ENCODE measurements around the gene TRIO.

Gene TRIO

GRCh38 chr5:14143841-14144585, 871 bp downstream of the TRIO start (continued):
- TF ChIP-seq ELK4 (IDR thresholded peaks at IDR 0.05; ENCODE audit: borderline replicate concordance, low read depth, low read length) (no peak), AEBP2 (tag by site-specific recombination; IDR thresholded peaks at IDR 0.05; ENCODE audit: borderline replicate concordance) (no peak), ZNF394 (tag by site-specific recombination; IDR thresholded peaks at IDR 0.05; ENCODE audit: borderline replicate concordance) (no peak), HOXA7 (CRISPR knock-in tag; IDR thresholded peaks at IDR 0.05; ENCODE audit: borderline replicate concordance) (no peak), KLF10 (tag by site-specific recombination; IDR thresholded peaks at IDR 0.05) (no peak), MZF1 (tag by site-specific recombination; IDR thresholded peaks at IDR 0.05; ENCODE audit: borderline replicate concordance) (no peak; the same call in 1 of the 2 replicates), ZNF274 (IDR thresholded peaks at IDR 0.05; ENCODE audit: low read length) (no peak), ZNF274 (tag by site-specific recombination; IDR thresholded peaks at IDR 0.05; ENCODE audit: borderline replicate concordance) (no peak), SP3 (tag by site-specific recombination; IDR thresholded peaks at IDR 0.05) (no peak; the same call in 1 of the 2 replicates), ZSCAN4 (tag by site-specific recombination; IDR thresholded peaks at IDR 0.05) (0 out of 2 replicates have a peak, but pooled peaks have one; percentile 38), ZNF501 (tag by site-specific recombination; IDR thresholded peaks at IDR 0.05) (no peak), ZNF768 (tag by site-specific recombination; IDR thresholded peaks at IDR 0.05) (no peak), KLF16 (tag by site-specific recombination; IDR thresholded peaks at IDR 0.05) (0 out of 2 replicates have a peak, but pooled peaks have one; percentile 16), BCL11B (tag by site-specific recombination; IDR thresholded peaks at IDR 0.05; ENCODE audit: low read depth) (0 out of 2 replicates have a peak, but pooled peaks have one; percentile 45), ZBTB7A (tag by site-specific recombination; IDR thresholded peaks at IDR 0.05; ENCODE audit: low read depth) (peak; percentile 30; the same call in 1 of the 2 replicates), KLF8 (tag by site-specific recombination; IDR thresholded peaks at IDR 0.05) (peak; percentile 79), ZFP37 (tag by site-specific recombination; IDR thresholded peaks at IDR 0.05) (0 out of 2 replicates have a peak, but pooled peaks have one; percentile 46), ZNF148 (tag by site-specific recombination; IDR thresholded peaks at IDR 0.05; ENCODE audit: borderline replicate concordance) (no peak), ZNF692 (tag by site-specific recombination; IDR thresholded peaks at IDR 0.05) (0 out of 2 replicates have a peak, but pooled peaks have one; percentile 41), ZNF23 (tag by site-specific recombination; IDR thresholded peaks at IDR 0.05; ENCODE audit: borderline replicate concordance) (no peak), ZNF513 (tag by site-specific recombination; IDR thresholded peaks at IDR 0.05) (no peak), GLI4 (tag by site-specific recombination; IDR thresholded peaks at IDR 0.05) (0 out of 2 replicates have a peak, but pooled peaks have one; percentile 63), ZBTB10 (tag by site-specific recombination; IDR thresholded peaks at IDR 0.05) (0 out of 2 replicates have a peak, but pooled peaks have one; percentile 38), ZNF416 (tag by site-specific recombination; IDR thresholded peaks at IDR 0.05) (no peak), ZNF341 (tag by site-specific recombination; IDR thresholded peaks at IDR 0.05; ENCODE audit: low read depth) (peak; percentile 61), KLF1 (tag by site-specific recombination; IDR thresholded peaks at IDR 0.05) (no peak), ZSCAN23 (tag by site-specific recombination; IDR thresholded peaks at IDR 0.05) (no peak)
